Brain pericyte (primary cell): ENCODE data around the gene ITGB1.

Experiments
- DNase-seq: peaks from one replicate; pipeline ENCODE4 v3.0.0-alpha.2; 2012; ENCODE audit warnings: low read depth, low spot score

ITGB1 gene

DNA sequence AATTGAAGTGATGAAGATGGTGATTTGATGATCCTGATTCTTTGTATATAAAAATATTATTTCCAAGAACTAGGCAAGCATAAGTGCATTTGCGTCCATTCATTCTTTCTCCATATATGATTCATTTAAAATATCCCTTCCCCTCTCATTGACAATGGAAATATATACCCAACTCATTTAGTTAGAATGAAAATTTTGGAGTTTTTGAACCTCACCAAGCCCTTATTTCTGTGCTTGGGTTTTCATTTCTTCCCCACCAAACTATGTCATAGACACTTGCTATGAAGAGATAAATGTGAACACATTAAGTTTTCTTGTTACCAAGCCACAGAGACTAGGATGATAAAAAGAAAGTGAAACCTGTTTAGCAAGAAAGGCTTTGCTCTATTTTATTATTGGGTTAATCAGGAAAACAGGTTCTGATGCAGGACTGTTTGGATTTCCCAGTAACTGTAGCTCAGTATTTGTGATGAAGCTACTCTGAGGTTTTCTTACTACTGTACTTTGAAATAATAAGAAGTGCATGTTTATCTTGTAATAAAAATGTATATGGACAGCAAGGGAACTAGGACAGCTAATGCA, 68.3 kb downstream of the ITGB1 start:
- DNase-seq: no peak

DNA sequence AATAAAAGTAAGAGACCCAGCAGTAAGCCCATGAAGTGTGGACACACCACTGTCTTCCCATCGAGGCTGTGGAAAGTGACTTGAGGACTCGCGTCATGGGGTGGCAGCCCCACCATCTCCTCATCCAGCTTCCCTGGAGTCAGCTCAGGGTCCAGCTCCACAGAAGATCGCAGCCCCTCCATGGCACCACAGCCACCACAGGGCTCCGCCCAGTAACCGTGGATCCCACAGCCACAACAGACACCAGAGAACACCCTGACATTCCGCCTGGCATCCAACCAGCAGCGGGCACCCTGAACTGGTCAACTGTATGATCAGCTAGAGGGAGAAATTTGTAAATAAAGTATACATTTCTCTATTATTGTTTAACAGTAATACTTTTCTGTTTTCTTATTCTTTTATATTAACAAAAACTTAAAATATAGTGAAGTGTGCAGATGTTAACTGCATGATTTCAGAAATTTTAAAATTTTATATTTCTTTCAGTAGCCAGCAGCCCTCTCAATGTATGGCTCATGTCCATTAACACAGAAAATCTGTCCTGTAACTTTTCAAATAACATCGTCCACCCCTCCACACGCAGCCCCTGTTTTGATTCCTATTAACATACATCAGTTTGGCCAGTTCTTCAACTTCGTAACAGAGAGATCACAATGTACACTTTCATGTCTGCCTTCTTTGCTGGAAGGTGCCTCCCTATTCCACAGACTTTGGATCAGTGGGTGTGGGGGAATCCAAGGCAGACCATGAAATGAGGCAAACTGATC, 69.7 kb downstream of the ITGB1 start:
- no peak for DNase-seq

DNA sequence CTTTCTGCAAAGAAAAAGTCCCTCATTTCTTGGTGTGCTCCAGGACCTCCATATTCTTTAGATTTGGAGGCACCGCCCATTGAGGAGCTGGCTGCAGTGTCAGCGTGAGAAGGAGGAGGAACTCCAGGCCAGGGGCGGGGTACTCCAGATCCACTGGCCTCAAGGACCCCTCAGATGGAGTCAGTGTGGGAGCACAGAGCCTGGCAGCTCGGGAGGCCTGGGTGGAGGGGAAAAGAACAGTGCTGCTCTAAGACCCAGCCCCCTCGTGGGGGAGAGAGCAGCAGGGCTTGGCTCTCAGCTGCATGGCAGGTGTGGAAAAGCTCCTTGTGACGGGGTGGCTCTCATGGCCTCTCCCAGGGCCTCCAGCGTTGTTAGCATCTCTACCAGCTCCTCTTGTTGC, 70.5 kb downstream of the ITGB1 start:
- no peak for DNase-seq

DNA sequence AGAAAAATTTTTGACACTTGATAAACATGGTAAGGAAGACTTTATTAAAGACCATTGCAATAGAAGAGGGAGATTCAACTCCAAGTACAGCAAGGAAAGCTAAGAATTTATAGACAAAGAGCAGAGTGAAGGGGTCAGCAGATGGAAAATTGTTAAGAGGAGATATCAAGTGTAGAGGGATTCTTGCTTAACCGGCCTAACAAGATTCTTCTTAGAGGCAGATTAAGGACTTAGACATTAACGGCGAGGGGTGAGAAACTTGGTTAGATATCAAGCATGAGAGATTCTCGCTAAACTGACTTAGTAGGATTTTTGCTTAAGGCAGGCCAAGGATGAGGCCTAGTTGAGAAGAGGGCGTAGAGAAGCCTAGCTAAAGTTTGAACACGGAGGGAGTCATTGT, 76.0 kb downstream of the ITGB1 start:
- no peak for DNase-seq

DNA sequence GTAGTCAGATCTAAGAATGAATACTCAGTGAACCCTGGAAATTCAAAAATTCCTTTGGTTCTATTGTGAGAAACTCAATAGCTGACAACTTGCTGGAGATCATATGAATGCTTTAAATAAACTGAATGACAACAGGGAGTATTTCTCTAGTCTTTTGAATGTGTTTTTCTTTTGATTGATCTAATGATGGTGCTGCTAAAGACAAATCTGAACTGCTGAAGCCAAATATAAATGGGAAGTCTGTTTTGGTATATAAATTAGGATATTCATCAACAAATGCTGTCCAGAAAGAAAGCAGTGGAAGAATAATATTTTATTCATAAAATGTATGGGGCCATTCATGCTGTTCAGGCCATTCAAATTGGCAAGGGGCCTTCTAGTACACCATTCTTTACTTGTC, 79.4 kb downstream of the ITGB1 start:
- no peak for DNase-seq

DNA sequence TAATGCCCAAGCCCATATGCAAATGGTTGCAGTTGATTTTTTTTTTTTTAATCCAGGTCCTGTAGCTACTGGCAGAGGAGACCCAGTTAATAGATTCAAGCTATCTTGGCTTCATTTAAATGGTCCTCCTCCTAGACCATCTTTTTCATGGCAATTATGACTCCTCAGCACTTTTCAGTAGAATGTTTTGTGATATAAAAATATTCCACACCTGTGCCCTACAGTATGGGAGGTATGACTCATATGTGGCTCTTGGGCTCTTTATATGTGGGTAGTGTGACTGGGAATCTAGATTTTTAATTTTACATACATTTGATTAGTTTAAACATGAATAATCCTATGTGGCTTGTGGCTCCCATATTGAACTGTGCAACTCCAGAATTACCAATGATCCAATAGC, 80.1 kb downstream of the ITGB1 start:
- no peak for DNase-seq

DNA sequence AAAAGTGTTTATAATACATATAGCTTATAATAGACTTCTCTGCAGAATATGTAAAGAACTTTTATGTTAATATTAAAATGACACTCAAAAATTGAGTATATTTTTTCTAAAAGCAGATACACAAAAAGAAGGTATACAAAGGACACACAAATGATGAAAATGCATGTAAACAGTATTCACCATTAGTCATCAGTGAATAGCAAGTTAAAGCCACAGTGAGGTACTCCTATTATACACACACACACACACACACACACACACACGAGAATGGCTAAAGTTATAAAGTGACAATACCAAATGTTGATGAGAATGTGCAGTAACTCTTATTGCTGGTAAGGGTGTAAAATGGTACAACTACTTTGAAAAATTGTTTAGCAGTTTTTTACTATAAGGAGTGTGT, 92.9 kb downstream of the ITGB1 start:
- DNase-seq: no peak

DNA sequence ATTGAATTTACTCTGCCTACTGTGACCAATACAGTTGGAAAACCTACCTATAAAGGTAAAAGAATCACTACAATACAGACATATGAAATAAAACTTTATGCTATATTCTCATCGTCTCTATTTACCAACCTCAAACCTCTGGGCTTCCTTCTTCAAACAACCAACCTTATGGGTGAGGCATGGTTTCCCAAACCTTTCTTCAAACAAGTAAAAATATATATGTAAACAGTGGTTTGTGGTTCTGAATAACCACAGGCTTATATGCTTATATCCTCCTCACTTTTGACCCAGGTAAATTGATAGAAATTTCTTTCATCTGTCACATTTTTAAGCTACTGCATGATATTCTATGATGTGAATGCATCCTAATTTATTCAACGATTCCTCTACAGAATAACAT, 103.6 kb downstream of the ITGB1 start:
- DNase-seq: no peak

DNA sequence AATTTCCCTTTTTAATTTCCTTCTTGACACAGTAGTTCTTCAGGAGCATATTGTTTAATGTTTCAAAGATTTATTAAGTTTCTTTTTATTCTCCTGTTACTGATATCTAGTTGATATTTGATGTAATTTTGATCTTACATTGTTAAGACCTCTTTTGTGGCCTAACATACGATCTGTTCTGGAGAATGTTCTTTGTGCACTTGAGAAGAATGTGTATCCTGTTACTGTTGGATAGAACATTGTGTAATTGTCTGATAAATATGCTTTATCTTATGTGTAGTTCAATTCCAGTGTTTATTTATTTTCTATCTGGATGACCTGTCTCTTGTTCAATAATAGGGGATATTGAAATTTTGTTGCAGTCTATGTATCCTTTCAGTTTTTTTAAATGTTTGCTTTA, 106.7 kb downstream of the ITGB1 start:
- no peak for DNase-seq
